HG02884 (cell line): ENCODE results near the gene KLK8.
"Not testable (repeated sequence)": the region's sequence is repeated elsewhere in the genome, so short reads cannot be mapped to it uniquely, and the experiment has no call there.

Experiments
- ATAC-seq: cut with Tn5 transposase; IDR thresholded peaks from one replicate; pipeline ENCODE4 v1.9.1; 2021; ENCODE audit warnings: mild to moderate bottlenecking, moderate library complexity; ENCODE audit not compliant: unreplicated experiment

KLK8 gene

GRCh38 chr19:50984416-50984815, 17.0 kb downstream of the KLK8 start:
- ATAC-seq, result not testable (repeated sequence)

GRCh38 chr19:50983625-50984292, 17.6 kb downstream of the KLK8 start, which contains the start of gene KLK7:
KLK7 (minus strand) TSS chr19:50983917; CDS start chr19:50982399, 1,518 bp downstream.
- ATAC-seq, result no peak

GRCh38 chr19:50982186-50982585, 19.2 kb downstream of the KLK8 start:
- ATAC-seq, result no peak

GRCh38 chr19:50981587-50982146, 19.7 kb downstream of the KLK8 start:
- no peak for ATAC-seq

GRCh38 chr19:50980208-50980607, 21.2 kb downstream of the KLK8 start:
- no peak for ATAC-seq

- ATAC-seq, result no peak
Measured at GRCh38 chr19:50979758-50980157, 21.6 kb downstream of the KLK8 start.

- no peak for ATAC-seq
Measured at GRCh38 chr19:50978772-50979390, 22.5 kb downstream of the KLK8 start.

GRCh38 chr19:50977626-50978025, 23.8 kb downstream of the KLK8 start:
- ATAC-seq, result no peak

GRCh38 chr19:50975766-50976165, 25.6 kb downstream of the KLK8 start:
- ATAC-seq, result no peak

GRCh38 chr19:50974702-50975556, 26.5 kb downstream of the KLK8 start:
- ATAC-seq, result no peak

- ATAC-seq, result no peak
Measured at GRCh38 chr19:50972795-50973376, 28.5 kb downstream of the KLK8 start.

GRCh38 chr19:50969810-50970209, 31.6 kb downstream of the KLK8 start:
- ATAC-seq, result not testable (repeated sequence)

GRCh38 chr19:50969413-50969760, 32.0 kb downstream of the KLK8 start, which contains the start of gene KLK6:
KLK6 (minus strand) TSS chr19:50969591; CDS start chr19:50968104, 1,487 bp downstream.
- ATAC-seq, result no peak

GRCh38 chr19:50968716-50969412, 32.5 kb downstream of the KLK8 start:
- no peak for ATAC-seq

- ATAC-seq, result no peak
Measured at GRCh38 chr19:50967929-50968715, 33.3 kb downstream of the KLK8 start.

- no peak for ATAC-seq
Measured at GRCh38 chr19:50964266-50964665, 37.1 kb downstream of the KLK8 start.

- no peak for ATAC-seq
Measured at GRCh38 chr19:50963381-50963780, 38.0 kb downstream of the KLK8 start.

- ATAC-seq, result no peak
Measured at GRCh38 chr19:50962245-50962644, 39.2 kb downstream of the KLK8 start.

- ATAC-seq, result no peak
Measured at GRCh38 chr19:50959731-50960500, 41.5 kb downstream of the KLK8 start.
